ENCODE results near the gene LDLR.

DNA sequence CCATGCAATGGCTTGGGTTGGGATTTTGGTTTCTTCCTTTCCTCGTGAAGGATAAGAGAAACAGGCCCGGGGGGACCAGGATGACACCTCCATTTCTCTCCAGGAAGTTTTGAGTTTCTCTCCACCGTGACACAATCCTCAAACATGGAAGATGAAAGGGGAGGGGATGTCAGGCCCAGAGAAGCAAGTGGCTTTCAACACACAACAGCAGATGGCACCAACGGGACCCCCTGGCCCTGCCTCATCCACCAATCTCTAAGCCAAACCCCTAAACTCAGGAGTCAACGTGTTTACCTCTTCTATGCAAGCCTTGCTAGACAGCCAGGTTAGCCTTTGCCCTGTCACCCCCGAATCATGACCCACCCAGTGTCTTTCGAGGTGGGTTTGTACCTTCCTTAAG is 42.2 kb downstream of the LDLR start:
- no peak for TF ChIP-seq EZH2 (IDR thresholded peaks at IDR 0.05; ENCODE audit: borderline replicate concordance, insufficient read depth, low read depth, low read length, poor library complexity, severe bottlenecking)
- TF ChIP-seq, protein P1, sequence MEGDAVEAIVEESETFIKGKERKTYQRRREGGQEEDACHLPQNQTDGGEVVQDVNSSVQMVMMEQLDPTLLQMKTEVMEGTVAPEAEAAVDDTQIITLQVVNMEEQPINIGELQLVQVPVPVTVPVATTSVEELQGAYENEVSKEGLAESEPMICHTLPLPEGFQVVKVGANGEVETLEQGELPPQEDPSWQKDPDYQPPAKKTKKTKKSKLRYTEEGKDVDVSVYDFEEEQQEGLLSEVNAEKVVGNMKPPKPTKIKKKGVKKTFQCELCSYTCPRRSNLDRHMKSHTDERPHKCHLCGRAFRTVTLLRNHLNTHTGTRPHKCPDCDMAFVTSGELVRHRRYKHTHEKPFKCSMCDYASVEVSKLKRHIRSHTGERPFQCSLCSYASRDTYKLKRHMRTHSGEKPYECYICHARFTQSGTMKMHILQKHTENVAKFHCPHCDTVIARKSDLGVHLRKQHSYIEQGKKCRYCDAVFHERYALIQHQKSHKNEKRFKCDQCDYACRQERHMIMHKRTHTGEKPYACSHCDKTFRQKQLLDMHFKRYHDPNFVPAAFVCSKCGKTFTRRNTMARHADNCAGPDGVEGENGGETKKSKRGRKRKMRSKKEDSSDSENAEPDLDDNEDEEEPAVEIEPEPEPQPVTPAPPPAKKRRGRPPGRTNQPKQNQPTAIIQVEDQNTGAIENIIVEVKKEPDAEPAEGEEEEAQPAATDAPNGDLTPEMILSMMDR (IDR thresholded peaks at IDR 0.05): no peak
